ENCODE data around the gene ATF6. TPM values are rescaled to one million over a fixed set of nuclear protein-coding genes. Genes with fewer than 3 reads are reported as not detected.

ATF6 gene
- total and polyA plus RNA-seq, 2 donors (not counting 1 experiment from before 2014, with no cell fraction given): 25.3 to 27.4 TPM

- Histone ChIP-seq H4K20me1 (ENCODE audit: control insufficient read depth, extremely low read depth, insufficient read depth, low read length) (no peaks in the 10 kb centered on the region), H3K4me2 (ENCODE audit: extremely low read depth, insufficient read depth, low read length) (no peak overlapping the region), H3K9ac (ENCODE audit: insufficient read depth, low read length) (no peak overlapping the region), H3K27me3 (ENCODE audit: control insufficient read depth, insufficient read depth, low read length) (no peaks in the 10 kb centered on the region), H2AFZ (ENCODE audit: low read length) (no peak overlapping the region), H3K27ac (ENCODE audit: insufficient read depth, low read length) (no peak overlapping the region), H3K4me1 (ENCODE audit: control insufficient read depth, extremely low read depth, insufficient read depth, low read length) (peaks cover 3% of the 10 kb centered on the region), H3K36me3 (ENCODE audit: control insufficient read depth, insufficient read depth, low read length) (no peaks in the 10 kb centered on the region), H3K79me2 (ENCODE audit: control insufficient read depth, insufficient read depth, low read length) (no peaks in the 10 kb centered on the region), H3K9me3 (ENCODE audit: control insufficient read depth, insufficient read depth, low read depth, low read length) (no peaks in the 10 kb centered on the region), H3K4me3 (replicated peaks in 1 of 4; ENCODE audit: control extremely low read depth in 1 of 4, insufficient read depth in 1 of 4, low read depth in 3 of 4, low read length in 4 of 4) (no peak overlapping the region)
- TF ChIP-seq CTCF (conservative IDR thresholded peaks at IDR 0.05 in 1 of 2, IDR thresholded peaks at IDR 0.05 in 1 of 2; ENCODE audit: low read depth in 1 of 2, low read length in 2 of 2): no peak
- TF ChIP-seq EZH2 (IDR thresholded peaks at IDR 0.05; ENCODE audit: low read length, missing control alignments): no peak
- no peak for DNase-seq (ENCODE audit: low read depth in 2 of 2)
These were observed 163.0 kb downstream of the ATF6 start for GRCh38 chr1:161929137-161929536.

- Histone ChIP-seq H4K20me1 (ENCODE audit: control insufficient read depth, extremely low read depth, insufficient read depth, low read length) (no peaks in the 10 kb centered on the region), H3K79me2 (ENCODE audit: control insufficient read depth, insufficient read depth, low read length) (no peaks in the 10 kb centered on the region), H3K27ac (ENCODE audit: insufficient read depth, low read length) (peak overlapping the region; percentile 26), H3K9me3 (ENCODE audit: control insufficient read depth, insufficient read depth, low read depth, low read length) (no peaks in the 10 kb centered on the region), H3K4me3 (replicated peaks in 1 of 4; ENCODE audit: control extremely low read depth in 1 of 4, insufficient read depth in 1 of 4, low read depth in 3 of 4, low read length in 4 of 4) (no peak overlapping the region), H3K36me3 (ENCODE audit: control insufficient read depth, insufficient read depth, low read length) (no peaks in the 10 kb centered on the region), H3K27me3 (ENCODE audit: control insufficient read depth, insufficient read depth, low read length) (no peaks in the 10 kb centered on the region), H3K9ac (ENCODE audit: insufficient read depth, low read length) (no peak overlapping the region), H3K4me1 (ENCODE audit: control insufficient read depth, extremely low read depth, insufficient read depth, low read length) (peaks cover 3% of the 10 kb centered on the region), H3K4me2 (ENCODE audit: extremely low read depth, insufficient read depth, low read length) (peak overlapping the region; percentile 7), H2AFZ (ENCODE audit: low read length) (no peak overlapping the region)
- peak; percentile 33 to 60 for DNase-seq (ENCODE audit: low read depth in 2 of 2)
- no peak for TF ChIP-seq EZH2 (IDR thresholded peaks at IDR 0.05; ENCODE audit: low read length, missing control alignments)
- no peak for TF ChIP-seq CTCF (conservative IDR thresholded peaks at IDR 0.05 in 1 of 2, IDR thresholded peaks at IDR 0.05 in 1 of 2; ENCODE audit: low read depth in 1 of 2, low read length in 2 of 2)
These were observed 163.9 kb downstream of the ATF6 start for GRCh38 chr1:161930064-161930463.

GRCh38 chr1:161932668-161933067, 166.5 kb downstream of the ATF6 start:
- Histone ChIP-seq H3K27ac (ENCODE audit: insufficient read depth, low read length) (no peak overlapping the region), H3K4me1 (ENCODE audit: control insufficient read depth, extremely low read depth, insufficient read depth, low read length) (peaks cover 3% of the 10 kb centered on the region), H3K4me3 (replicated peaks in 1 of 4; ENCODE audit: control extremely low read depth in 1 of 4, insufficient read depth in 1 of 4, low read depth in 3 of 4, low read length in 4 of 4) (no peak overlapping the region), H3K79me2 (ENCODE audit: control insufficient read depth, insufficient read depth, low read length) (no peaks in the 10 kb centered on the region), H4K20me1 (ENCODE audit: control insufficient read depth, extremely low read depth, insufficient read depth, low read length) (no peaks in the 10 kb centered on the region), H3K4me2 (ENCODE audit: extremely low read depth, insufficient read depth, low read length) (no peak overlapping the region), H3K27me3 (ENCODE audit: control insufficient read depth, insufficient read depth, low read length) (no peaks in the 10 kb centered on the region), H3K9ac (ENCODE audit: insufficient read depth, low read length) (no peak overlapping the region), H3K9me3 (ENCODE audit: control insufficient read depth, insufficient read depth, low read depth, low read length) (no peaks in the 10 kb centered on the region), H2AFZ (ENCODE audit: low read length) (no peak overlapping the region), H3K36me3 (ENCODE audit: control insufficient read depth, insufficient read depth, low read length) (no peaks in the 10 kb centered on the region)
- TF ChIP-seq EZH2 (IDR thresholded peaks at IDR 0.05; ENCODE audit: low read length, missing control alignments) (no peak), CTCF (conservative IDR thresholded peaks at IDR 0.05 in 1 of 2, IDR thresholded peaks at IDR 0.05 in 1 of 2; ENCODE audit: low read depth in 1 of 2, low read length in 2 of 2) (no peak)
- no peak for DNase-seq (ENCODE audit: low read depth in 2 of 2)

Data from fibroblast of lung (primary cell).